ENCODE measurements around the gene TRIM36.

TRIM36 gene

GRCh38 chr5:115169487-115170133 is at the start of gene TRIM36:
Gene TRIM36 (minus strand): TSS chr5:115169908. CDS start chr5:115169634, 274 bp downstream.
- peak; percentile 93 for DNase-seq

GRCh38 chr5:115214541-115214940 is 44.8 kb upstream of the TRIM36 start:
- no peak for DNase-seq

GRCh38 chr5:115209279-115209678 is 39.6 kb upstream of the TRIM36 start:
- DNase-seq, result no peak

- DNase-seq, result no peak
These were observed 33.2 kb upstream of the TRIM36 start for GRCh38 chr5:115202952-115203351.

GRCh38 chr5:115196161-115196560 is 26.5 kb upstream of the TRIM36 start:
- no peak for DNase-seq

GRCh38 chr5:115194676-115195075 is 25.0 kb upstream of the TRIM36 start:
- DNase-seq, result no peak

GRCh38 chr5:115193295-115193694 is 23.6 kb upstream of the TRIM36 start:
- no peak for DNase-seq

- DNase-seq, result no peak
These were observed 22.4 kb upstream of the TRIM36 start for GRCh38 chr5:115192098-115192497.

- no peak for DNase-seq
These were observed 21.8 kb upstream of the TRIM36 start for GRCh38 chr5:115191474-115192031.

GRCh38 chr5:115190388-115190787 is 20.7 kb upstream of the TRIM36 start:
- no peak for DNase-seq

- no peak for DNase-seq
These were observed 20.2 kb upstream of the TRIM36 start for GRCh38 chr5:115189866-115190265.

- DNase-seq, result no peak
These were observed 17.1 kb upstream of the TRIM36 start for GRCh38 chr5:115186794-115187193.

GRCh38 chr5:115184770-115185169 is 15.1 kb upstream of the TRIM36 start:
- no peak for DNase-seq

- DNase-seq, result no peak
These were observed 12.0 kb upstream of the TRIM36 start for GRCh38 chr5:115181757-115182156.

GRCh38 chr5:115180165-115180709 is 10.5 kb upstream of the TRIM36 start:
- peak; percentile 34 for DNase-seq

GRCh38 chr5:115179394-115180164 is 9.9 kb upstream of the TRIM36 start:
- no peak for DNase-seq

- no peak for DNase-seq
These were observed 9.3 kb upstream of the TRIM36 start for GRCh38 chr5:115179030-115179393.

- DNase-seq, result no peak
These were observed 1.3 kb upstream of the TRIM36 start for GRCh38 chr5:115170929-115171510.

- peak; percentile 26 for DNase-seq
These were observed 623 bp upstream of the TRIM36 start for GRCh38 chr5:115170134-115170928.

- no peak for DNase-seq
These were observed 750 bp downstream of the TRIM36 start for GRCh38 chr5:115168829-115169486.

GRCh38 chr5:115166744-115167393 is 2.8 kb downstream of the TRIM36 start:
- DNase-seq, result no peak

- DNase-seq, result no peak
These were observed 3.9 kb downstream of the TRIM36 start for GRCh38 chr5:115165790-115166189.
